ENCODE results near the gene LAMTOR3. TPM values are rescaled to one million over a fixed set of nuclear protein-coding genes. Genes with fewer than 3 reads are reported as not detected.
A peak's percentile ranks its signal among the peaks of the same experiment; 100 is the strongest.

LAMTOR3 gene
- total and polyA plus RNA-seq, 9 of the 15 experiments (the other 6 are each of a cell fraction or from before 2014, with no cell fraction given): 17.9 to 146 (median 59.4) TPM

DNA sequence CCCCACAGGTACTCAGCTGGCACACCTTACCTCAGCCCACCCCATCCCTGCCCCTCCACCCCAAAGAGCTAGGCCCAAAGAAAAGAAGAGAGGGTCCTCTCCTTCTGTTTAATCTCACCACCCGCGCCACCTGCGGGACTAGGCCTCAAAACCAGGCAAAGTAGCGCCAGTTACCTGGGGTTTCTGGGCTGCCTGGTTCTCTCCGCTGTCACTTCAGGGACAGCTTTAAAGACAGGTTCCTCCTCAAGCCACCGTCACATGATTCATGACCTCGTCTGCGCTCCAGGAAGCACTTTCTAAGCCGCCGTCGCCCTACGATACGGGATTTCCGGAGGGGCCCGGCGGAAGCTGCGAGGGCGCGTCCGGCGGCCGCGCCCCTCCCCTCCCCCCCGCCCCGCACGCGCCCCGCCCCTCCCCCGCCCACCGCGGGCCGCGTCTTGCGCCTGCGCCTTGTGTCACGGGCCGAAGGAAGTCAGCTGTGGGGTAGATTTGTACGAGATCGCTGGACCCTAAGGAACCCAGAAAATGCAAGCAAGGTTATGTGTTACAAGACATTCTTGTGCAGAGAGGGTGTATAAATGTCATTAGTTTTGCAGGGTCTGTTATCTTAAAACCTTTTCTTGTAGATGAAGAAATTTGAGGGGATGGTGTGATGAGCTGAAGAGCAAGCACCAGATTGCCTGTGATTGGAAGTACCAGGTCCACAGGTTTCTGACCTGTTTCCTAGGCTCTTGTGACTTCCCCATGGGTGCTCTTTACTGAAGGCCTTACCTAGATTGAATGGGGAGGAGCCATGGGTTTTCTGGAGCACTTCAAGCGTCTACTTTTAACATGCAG lies at the start of gene LAMTOR3 (continued):
- TF ChIP-seq, protein P1, sequence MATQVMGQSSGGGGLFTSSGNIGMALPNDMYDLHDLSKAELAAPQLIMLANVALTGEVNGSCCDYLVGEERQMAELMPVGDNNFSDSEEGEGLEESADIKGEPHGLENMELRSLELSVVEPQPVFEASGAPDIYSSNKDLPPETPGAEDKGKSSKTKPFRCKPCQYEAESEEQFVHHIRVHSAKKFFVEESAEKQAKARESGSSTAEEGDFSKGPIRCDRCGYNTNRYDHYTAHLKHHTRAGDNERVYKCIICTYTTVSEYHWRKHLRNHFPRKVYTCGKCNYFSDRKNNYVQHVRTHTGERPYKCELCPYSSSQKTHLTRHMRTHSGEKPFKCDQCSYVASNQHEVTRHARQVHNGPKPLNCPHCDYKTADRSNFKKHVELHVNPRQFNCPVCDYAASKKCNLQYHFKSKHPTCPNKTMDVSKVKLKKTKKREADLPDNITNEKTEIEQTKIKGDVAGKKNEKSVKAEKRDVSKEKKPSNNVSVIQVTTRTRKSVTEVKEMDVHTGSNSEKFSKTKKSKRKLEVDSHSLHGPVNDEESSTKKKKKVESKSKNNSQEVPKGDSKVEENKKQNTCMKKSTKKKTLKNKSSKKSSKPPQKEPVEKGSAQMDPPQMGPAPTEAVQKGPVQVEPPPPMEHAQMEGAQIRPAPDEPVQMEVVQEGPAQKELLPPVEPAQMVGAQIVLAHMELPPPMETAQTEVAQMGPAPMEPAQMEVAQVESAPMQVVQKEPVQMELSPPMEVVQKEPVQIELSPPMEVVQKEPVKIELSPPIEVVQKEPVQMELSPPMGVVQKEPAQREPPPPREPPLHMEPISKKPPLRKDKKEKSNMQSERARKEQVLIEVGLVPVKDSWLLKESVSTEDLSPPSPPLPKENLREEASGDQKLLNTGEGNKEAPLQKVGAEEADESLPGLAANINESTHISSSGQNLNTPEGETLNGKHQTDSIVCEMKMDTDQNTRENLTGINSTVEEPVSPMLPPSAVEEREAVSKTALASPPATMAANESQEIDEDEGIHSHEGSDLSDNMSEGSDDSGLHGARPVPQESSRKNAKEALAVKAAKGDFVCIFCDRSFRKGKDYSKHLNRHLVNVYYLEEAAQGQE (IDR thresholded peaks at IDR 0.05; ENCODE audit: borderline replicate concordance): 0 out of 2 replicates have a peak, but pooled peaks have one; percentile 11
- TF ChIP-seq, protein P1 (CRISPR knock-in tag; IDR thresholded peaks at IDR 0.05; ENCODE audit: low read depth): no peak
- TF ChIP-seq PHF21A (IDR thresholded peaks at IDR 0.05; ENCODE audit: borderline replicate concordance, low read depth) (no peak), SRSF7 (optimal IDR thresholded peaks at IDR 0.05; ENCODE audit: low read depth, low read length) (no peak), DNMT1 (IDR thresholded peaks at IDR 0.05) (no peak), ZNF41 (CRISPR knock-in tag; conservative IDR thresholded peaks at IDR 0.05) (no peak), ZNF75A (CRISPR knock-in tag; IDR thresholded peaks at IDR 0.05) (no peak), NONO (IDR thresholded peaks at IDR 0.05; ENCODE audit: low read depth in 2 of 2, low read length in 1 of 2) (no peak), HNRNPUL1 (IDR thresholded peaks at IDR 0.05; ENCODE audit: low read length) (no peak), JUNB (CRISPR knock-in tag; conservative IDR thresholded peaks at IDR 0.05) (no peak), ZFPM2 (CRISPR knock-in tag; IDR thresholded peaks at IDR 0.05) (no peak)
- TF ChIP-seq, protein P2, sequence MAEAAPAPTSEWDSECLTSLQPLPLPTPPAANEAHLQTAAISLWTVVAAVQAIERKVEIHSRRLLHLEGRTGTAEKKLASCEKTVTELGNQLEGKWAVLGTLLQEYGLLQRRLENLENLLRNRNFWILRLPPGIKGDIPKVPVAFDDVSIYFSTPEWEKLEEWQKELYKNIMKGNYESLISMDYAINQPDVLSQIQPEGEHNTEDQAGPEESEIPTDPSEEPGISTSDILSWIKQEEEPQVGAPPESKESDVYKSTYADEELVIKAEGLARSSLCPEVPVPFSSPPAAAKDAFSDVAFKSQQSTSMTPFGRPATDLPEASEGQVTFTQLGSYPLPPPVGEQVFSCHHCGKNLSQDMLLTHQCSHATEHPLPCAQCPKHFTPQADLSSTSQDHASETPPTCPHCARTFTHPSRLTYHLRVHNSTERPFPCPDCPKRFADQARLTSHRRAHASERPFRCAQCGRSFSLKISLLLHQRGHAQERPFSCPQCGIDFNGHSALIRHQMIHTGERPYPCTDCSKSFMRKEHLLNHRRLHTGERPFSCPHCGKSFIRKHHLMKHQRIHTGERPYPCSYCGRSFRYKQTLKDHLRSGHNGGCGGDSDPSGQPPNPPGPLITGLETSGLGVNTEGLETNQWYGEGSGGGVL (CRISPR knock-in tag; IDR thresholded peaks at IDR 0.05): no peak
- TF ChIP-seq, protein P3, sequence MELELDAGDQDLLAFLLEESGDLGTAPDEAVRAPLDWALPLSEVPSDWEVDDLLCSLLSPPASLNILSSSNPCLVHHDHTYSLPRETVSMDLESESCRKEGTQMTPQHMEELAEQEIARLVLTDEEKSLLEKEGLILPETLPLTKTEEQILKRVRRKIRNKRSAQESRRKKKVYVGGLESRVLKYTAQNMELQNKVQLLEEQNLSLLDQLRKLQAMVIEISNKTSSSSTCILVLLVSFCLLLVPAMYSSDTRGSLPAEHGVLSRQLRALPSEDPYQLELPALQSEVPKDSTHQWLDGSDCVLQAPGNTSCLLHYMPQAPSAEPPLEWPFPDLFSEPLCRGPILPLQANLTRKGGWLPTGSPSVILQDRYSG (tag; conservative IDR thresholded peaks at IDR 0.05; ENCODE audit: low read depth): no peak
- TF ChIP-seq, protein P4, sequence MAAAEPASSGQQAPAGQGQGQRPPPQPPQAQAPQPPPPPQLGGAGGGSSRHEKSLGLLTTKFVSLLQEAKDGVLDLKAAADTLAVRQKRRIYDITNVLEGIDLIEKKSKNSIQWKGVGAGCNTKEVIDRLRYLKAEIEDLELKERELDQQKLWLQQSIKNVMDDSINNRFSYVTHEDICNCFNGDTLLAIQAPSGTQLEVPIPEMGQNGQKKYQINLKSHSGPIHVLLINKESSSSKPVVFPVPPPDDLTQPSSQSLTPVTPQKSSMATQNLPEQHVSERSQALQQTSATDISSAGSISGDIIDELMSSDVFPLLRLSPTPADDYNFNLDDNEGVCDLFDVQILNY (CRISPR knock-in tag; IDR thresholded peaks at IDR 0.05): no peak
